GM19351 (cell line): ENCODE results near the gene COL23A1.
"Not testable (repeated sequence)": the region's sequence is repeated elsewhere in the genome, so short reads cannot be mapped to it uniquely, and the experiment has no call there.

ENCODE experiments used
- ATAC-seq: cut with Tn5 transposase; IDR thresholded peaks from one replicate; pipeline ENCODE4 v1.9.1; 2021; ENCODE audit warnings: mild to moderate bottlenecking, moderate library complexity; ENCODE audit not compliant: unreplicated experiment

The COL23A1 gene

DNA sequence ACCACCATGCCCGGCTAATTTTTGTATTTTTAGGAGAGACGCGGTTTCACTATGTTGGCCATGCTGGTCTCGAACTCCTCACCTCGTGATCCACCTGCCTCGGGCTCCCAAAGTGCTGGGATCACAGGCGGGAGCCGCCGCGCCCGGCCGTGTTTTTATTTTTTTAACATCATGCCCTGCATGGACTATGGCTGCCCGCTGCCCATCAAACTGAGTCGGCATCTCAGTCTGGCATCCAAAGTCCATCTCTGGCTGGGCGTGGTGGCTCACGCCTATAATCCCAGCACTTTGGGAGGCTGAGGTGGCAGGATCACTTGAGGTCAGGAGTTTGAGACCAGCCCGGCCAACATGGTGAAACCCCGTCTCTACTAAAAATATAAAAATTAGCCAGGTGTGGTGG, 336.6 kb downstream of the COL23A1 start:
- ATAC-seq, result not testable (repeated sequence)

GRCh38 chr5:178252258-178252657, 337.9 kb downstream of the COL23A1 start:
- ATAC-seq, result no peak

DNA sequence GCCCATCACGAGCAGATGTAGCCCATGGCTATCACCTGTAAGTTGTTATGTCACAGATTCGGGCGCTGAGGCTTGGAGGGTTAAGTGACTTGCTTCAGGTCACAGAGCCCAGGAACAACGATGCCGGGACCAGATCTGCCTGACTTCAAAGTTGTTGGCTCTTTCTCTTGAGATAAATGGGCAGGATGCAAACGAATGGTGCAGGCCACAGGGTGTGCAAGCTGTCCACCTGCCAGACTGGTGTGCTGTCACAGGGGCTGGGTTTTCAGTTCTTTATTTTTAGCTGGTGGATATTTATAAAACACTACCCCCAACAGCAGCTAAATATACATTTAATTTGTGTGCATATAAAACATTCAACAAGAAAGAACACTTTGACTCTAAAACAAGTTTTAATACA, 339.9 kb downstream of the COL23A1 start:
- no peak for ATAC-seq

DNA sequence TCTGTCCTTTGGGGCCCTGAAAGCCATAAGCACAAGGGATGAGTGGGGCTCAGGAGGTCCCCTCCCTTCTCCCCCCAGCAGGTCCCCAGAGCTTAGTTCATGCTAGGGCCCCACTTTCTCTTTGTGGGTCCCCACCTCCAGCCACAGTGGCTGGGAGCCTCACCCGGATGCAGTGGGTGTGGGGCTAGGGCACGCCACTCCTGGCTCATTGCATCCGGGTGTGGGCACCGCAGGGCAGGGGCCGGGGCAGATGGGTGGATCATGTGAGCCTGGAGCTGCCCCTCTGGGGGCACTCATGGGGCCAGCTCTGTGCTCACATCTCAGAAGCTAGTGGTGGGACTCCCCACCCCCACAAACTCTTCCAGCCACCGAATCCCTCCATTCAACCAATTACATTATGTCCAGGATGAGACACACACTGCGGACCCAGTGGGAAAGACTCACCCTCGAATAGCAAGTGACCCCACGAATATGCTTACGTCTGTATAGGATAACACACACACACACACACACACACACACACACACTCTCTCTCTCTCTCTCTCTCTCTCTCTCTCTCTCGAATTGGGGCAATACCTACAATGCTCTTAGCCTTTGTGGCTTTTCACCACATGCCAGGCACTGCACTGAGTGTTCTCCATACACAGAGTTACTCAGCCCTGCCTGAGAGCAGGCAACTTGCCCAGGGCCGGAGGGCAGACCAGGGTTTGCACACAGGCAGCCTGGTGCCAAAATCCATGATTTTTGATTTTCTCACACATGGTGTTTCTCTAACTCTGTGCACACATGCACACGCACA, 340.8 kb downstream of the COL23A1 start:
- no peak for ATAC-seq

DNA sequence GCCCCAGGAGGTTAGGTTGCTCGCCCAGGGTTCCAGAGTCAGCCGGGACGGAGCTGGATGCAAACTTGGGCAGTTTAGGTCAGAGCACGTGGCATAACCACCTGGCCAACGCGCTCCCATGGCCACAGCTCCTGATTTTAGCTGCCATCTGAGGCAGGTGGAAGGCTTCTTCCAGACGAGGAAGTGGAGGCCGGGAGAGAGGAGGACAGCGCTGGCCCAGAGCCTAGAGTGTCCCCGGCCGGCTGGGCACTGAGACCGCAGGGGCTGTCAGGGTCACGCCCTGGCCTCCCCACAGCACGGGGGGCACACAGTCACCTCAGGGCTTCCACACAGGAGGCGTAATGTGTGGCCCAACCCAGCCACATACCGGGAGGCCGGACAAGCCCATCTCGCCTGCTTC, 341.4 kb downstream of the COL23A1 start:
- no peak for ATAC-seq

DNA sequence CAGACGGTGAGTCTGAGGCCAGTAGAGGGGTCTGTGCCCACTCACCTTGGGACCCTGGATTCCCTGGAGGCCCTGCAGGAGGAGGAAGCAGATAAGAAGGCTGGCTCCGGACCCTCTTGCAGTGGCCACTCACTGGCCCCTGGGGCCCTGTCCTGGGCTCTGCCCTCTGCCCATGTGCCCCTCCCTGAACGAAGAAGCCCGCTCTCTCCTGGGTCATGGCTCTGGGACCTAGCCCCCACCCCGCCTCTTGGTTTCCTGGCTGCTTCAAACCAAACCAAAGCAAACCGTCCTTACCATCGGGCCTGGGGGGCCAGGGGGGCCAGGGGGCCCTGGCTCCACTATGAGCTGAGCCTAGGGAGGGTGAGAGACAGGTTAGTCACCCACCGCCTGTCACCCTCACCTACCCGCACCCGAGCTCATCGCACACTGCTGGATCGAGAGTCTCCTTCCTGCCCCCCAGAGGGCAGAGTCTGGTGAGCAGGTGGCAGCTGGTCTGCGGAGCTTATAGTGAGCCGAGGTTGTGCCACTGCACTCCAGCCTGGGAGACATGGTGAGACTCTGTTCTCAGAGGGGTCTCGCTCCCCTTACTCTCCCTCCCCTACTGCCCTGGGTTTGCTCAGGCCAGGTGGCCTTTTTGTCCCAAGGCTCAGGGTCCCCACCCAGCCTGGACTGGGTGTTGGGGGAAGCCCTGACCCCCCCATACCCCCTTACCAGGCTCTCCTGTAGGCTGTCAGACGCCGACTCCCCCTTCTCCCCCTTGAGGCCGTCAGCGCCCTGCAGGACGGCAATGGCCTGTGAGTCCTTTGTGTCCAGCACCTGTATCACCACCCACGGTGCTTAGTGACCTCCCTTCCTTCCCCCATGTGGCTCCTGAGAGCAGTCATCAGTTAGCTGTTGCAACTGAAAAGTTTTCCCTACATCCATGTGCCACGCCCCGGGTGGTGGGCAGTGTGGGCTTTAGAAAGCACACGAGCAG, 342.4 kb downstream of the COL23A1 start:
- ATAC-seq, result no peak

GRCh38 chr5:178246624-178247279, 343.4 kb downstream of the COL23A1 start:
- no peak for ATAC-seq

- no peak for ATAC-seq
These were observed 344.8 kb downstream of the COL23A1 start for GRCh38 chr5:178245389-178245788.

DNA sequence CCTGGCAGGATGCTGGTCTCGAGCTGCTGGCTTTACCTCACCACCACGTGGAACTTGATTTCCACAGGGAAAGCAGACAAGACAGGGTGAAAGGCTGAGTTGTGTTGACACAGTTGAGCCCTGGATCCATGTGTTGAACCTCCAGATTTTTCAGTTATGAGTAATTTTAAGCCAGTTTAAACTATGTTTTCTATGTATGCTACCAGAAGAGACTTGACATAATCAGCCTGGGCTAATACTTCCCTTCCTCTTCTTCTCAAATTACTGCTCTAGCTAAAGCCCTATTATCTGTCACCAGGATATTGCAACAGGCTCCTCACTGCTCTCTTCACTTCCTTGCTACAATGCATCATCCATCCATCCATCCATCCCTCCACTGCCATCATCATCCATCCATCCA, 345.6 kb downstream of the COL23A1 start:
- no peak for ATAC-seq

- ATAC-seq, result no peak
These were observed 347.8 kb downstream of the COL23A1 start for GRCh38 chr5:178242416-178242815.

DNA sequence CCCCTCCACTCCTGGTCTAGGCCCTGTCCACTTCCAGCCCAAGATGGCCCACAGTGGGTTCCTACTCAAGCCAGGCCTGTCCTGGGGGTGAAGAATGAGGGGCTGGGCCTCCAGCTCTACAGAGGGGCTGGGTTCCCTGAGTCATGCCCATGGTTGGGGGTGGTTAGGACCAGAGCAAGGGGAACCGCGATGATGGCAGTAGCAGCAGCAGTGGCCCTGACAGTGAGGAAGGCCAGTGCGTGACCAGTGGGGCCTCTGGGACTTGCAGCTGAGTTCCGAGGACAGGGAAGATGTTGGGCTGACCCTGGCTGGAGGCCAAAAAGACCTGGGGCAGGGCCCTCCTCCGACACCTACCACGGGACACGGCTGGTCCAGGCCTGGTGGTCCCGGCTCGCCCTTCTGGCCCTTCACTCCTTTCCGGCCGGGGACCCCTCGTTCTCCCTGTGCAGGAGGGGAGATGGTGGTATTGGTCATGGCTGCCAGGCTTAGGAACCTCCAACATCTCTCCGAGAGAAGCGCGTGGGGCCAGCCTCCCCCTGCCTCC, 348.4 kb downstream of the COL23A1 start:
- ATAC-seq, result no peak

GRCh38 chr5:178241231-178241663, 348.9 kb downstream of the COL23A1 start:
- no peak for ATAC-seq

DNA sequence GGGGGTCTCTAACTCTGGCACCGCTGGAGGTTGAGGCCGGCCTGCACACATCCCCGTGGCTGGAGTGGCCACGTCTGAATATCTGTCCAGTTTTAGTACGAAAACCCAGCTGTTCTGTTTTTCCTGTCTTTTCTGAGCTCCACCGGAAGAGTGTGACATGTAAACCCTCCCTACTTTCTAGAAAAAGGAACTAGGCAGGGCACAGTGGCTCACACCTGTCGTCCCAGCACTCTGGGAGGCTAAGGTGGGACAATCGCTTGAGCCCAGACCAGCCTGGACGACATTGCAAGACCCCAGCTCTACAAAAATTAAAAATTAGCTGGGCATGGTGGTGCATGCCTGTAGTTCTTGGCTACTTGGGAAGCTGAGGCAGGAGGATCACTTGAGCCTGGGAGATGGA, 349.4 kb downstream of the COL23A1 start:
- ATAC-seq, result no peak

- ATAC-seq, result no peak
These were observed 349.9 kb downstream of the COL23A1 start for GRCh38 chr5:178240341-178240741.

- not testable (repeated sequence) for ATAC-seq
These were observed 350.4 kb downstream of the COL23A1 start for GRCh38 chr5:178239626-178240301.

DNA sequence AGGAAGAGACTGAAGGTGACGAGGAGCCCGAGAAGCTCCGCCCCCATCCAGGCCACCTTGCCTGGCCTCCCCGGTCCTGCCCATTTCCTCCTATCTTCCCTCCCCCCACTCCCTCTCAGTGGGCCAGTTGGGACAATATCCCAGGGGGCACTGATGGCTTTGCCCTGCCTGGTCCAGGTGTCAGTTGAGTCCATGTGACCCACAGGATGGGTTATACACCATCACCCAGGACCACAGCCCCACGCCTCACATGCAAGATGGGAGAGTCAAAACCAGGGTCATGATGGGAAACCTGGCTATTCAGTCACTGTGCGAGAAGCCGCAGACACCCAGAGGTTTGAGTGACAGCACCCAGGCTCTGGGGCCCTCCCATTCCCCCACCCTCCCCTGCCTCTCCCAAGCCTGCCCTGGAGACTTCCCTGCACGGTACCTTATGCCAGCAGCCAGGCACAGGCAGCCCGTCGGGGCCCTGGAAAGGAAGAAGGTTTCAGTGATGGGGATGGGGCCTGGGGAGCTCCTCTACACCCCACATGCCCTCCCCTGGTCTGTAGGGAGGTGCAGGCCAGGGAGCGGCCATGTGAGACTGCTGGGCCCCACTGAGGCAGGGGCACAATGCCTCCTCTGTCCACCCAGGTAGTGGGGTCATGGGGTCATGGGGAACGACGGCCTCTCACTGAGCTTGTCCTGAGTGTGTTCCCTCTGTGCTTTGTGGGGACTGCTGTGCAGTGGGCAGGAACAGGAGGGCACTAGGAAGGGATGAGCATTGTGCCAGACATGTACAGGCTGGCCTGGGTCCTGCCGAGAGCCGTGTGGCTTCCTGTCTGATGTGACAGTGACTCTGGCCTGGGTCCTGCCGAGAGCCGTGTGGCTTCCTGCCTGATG, 351.2 kb downstream of the COL23A1 start:
- no peak for ATAC-seq

- no peak for ATAC-seq
These were observed 351.9 kb downstream of the COL23A1 start for GRCh38 chr5:178238313-178238635.

- no peak for ATAC-seq
These were observed 352.5 kb downstream of the COL23A1 start for GRCh38 chr5:178237431-178238312.

GRCh38 chr5:178236679-178237078, 353.5 kb downstream of the COL23A1 start:
- ATAC-seq, result no peak
